Spleen (tissue), 11 donors: ENCODE data around the gene OSER1. TPM values are rescaled to one million over a fixed set of nuclear protein-coding genes. Genes with fewer than 3 reads are reported as not detected.

Source experiments
- DNase-seq: peaks from one replicate; pipeline ENCODE4 v3.0.0-alpha.2; 2020
- H3K27ac ChIP-seq, 8 donors: fragments of 200-600 bp; sonication (generic) in 7 of 8; 1 replicate in 4 of 8; 2 replicates in 4 of 8; pipeline versions ENCODE4 v1.5.0 to v1.8.0; 2016 to 2021; ENCODE audit warnings: inconsistent platforms in 4 of 8, mild to moderate bottlenecking in 4 of 8, moderate library complexity in 1 of 8
- H3K27me3 ChIP-seq, 7 donors: fragments of 200-600 bp; sonication (generic) in 6 of 7; replicated peaks in 1 of 7; 1 replicate in 4 of 7; 2 replicates in 3 of 7; pipeline versions ENCODE4 v1.5.0 to v1.8.0; 2016 to 2021; ENCODE audit warnings: inconsistent platforms in 3 of 7, mild to moderate bottlenecking in 1 of 7
- H3K36me3 ChIP-seq, 6 donors: fragments of 200-600 bp; sonication (generic) in 5 of 6; 1 replicate in 4 of 6; 2 replicates in 2 of 6; pipeline versions ENCODE4 v1.5.0 to v1.8.0; 2016 to 2021; ENCODE audit warnings: inconsistent platforms in 2 of 6
- H3K4me1 ChIP-seq, 6 donors: fragments of 200-600 bp; sonication (generic) in 5 of 6; 1 replicate in 3 of 6; 2 replicates in 3 of 6; pipeline versions ENCODE4 v1.5.0 to v1.8.0; 2016 to 2021; ENCODE audit warnings: inconsistent platforms in 3 of 6
- H3K4me3 ChIP-seq, 8 donors: fragments of 200-600 bp; sonication (generic) in 7 of 8; 1 replicate in 4 of 8; 2 replicates in 4 of 8; pipeline versions ENCODE4 v1.5.0 to v1.8.0; 2016 to 2021; ENCODE audit warnings: inconsistent platforms in 4 of 8, mild to moderate bottlenecking in 4 of 8, moderate library complexity in 2 of 8
- H3K9me3 ChIP-seq, 8 donors: fragments of 200-600 bp; sonication (generic) in 7 of 8; 1 replicate in 4 of 8; 2 replicates in 4 of 8; pipeline versions ENCODE4 v1.5.0 to v1.8.0; 2016 to 2021; ENCODE audit warnings: inconsistent platforms in 4 of 8
- CTCF ChIP-seq, 11 experiments: fragments of 200-600 bp in 7 of 11; fragments of 450-650 bp in 4 of 11; sonication (generic) in 4 of 11; IDR thresholded peaks in 8 of 11; conservative IDR thresholded peaks in 3 of 11; 1 replicate in 7 of 11; 2 replicates in 4 of 11; pipeline versions ENCODE4 v1.4.0 to v1.8.0; 2016 to 2021; ENCODE audit warnings: antibody characterized with exemption in 11 of 11, inconsistent platforms in 4 of 11, mild to moderate bottlenecking in 1 of 11
- POLR2A ChIP-seq, 3 donors: fragments of 450-650 bp; IDR thresholded peaks; one replicate each; pipeline ENCODE4 v1.5.1; 2017; ENCODE audit warnings: antibody characterized with exemption in 3 of 3, mild to moderate bottlenecking in 1 of 3
- POLR2AphosphoS5 ChIP-seq, 3 donors: sonication (generic); formaldehyde crosslinking; IDR thresholded peaks; one replicate each; pipeline ENCODE4 v1.5.1; 2017; ENCODE audit warnings: antibody characterized with exemption in 3 of 3
- WGBS, 5 donors: extraction: QIAGEN DNeasy Blood & Tissue Kit in 3 of 5; methylation state at CpG; one replicate each; pipeline versions ENCODE4 v1.1.5 to v1.1.7; 2013 to 2018; 5-methylcytosine and 5-hydroxymethylcytosine counted together
- intact Hi-C: fragments of 100-400 bp; cut with DNase I; formaldehyde crosslinking; loops from one replicate; pipeline ENCODE4 v1.15.0; 2023; ENCODE audit warnings: low total_unique reads
- polyA plus RNA-seq, 3 donors: library from polyadenylated mRNA; stranded (reverse); fragments of 200-250 nt; gene quantifications; one replicate each; pipeline ENCODE4 v1.2.1, GENCODE V29; 2013
- total RNA-seq, 7 donors: library from RNA; depleted of rRNA in 3 of 7; stranded (reverse); fragments of >200 nt in 3 of 7; fragmentation: NEBNext Ultra II Directional in 4 of 7; extraction: Animal tissue kit (Norgen Biotek cat#: 25700) in 4 of 7; gene quantifications; one replicate each; pipeline versions ENCODE4 v1.1.0 to v1.2.1, GENCODE V29; 2016 to 2021
- donor health status: healthy with polysubstance abuse.
- donor health status: DM: no; HTN: no; CAD: no; lungs with moderate emphysema.
- donor health status: DM: no; HTN: no; CAD: no.
- donor health status: Bipolar disorder and iron deficiency.
- donor health status: healthy.
- donor health status: DM: no; HTN: no; CAD: no.
- donor health status: DM: yes; HTN: yes; CAD: no.

Gene OSER1
- total and polyA plus RNA-seq, 10 donors = 28.5 to 47.0 (median 38.2) TPM

- intact Hi-C loops = no loop called here
- 52 to 66% (median 56%) methylated on average over 14 of the region's 14 CpGs for WGBS, 5 donors
- no peak for TF ChIP-seq POLR2AphosphoS5 (IDR thresholded peaks at IDR 0.05)
- TF ChIP-seq POLR2A (IDR thresholded peaks at IDR 0.05) = no peak
- no peak for TF ChIP-seq CTCF (IDR thresholded peaks at IDR 0.05 in 8 of 11, conservative IDR thresholded peaks at IDR 0.05 in 3 of 11)
Measured at GRCh38 chr20:44176833-44177534, 33.6 kb downstream of the OSER1 start.

GRCh38 chr20:44174996-44175765, 35.4 kb downstream of the OSER1 start:
- no peaks in the 10 kb centered on the region for H3K9me3 ChIP-seq
- H3K36me3 ChIP-seq = no peaks in the 10 kb centered on the region
- intact Hi-C loops = no loop called here
- no peak overlapping the region for H3K4me3 ChIP-seq
- no peak for DNase-seq
- TF ChIP-seq CTCF (IDR thresholded peaks at IDR 0.05 in 8 of 11, conservative IDR thresholded peaks at IDR 0.05 in 3 of 11) = no peak
- no peak for TF ChIP-seq POLR2AphosphoS5 (IDR thresholded peaks at IDR 0.05)
- TF ChIP-seq POLR2A (IDR thresholded peaks at IDR 0.05) = no peak
- H3K27me3 ChIP-seq = peaks cover 0 to 50% (median 3%) of the 10 kb centered on the region in 7 donors
- WGBS, 5 donors = 87 to 96% (median 93%) methylated on average over 13 of the region's 13 CpGs
- peaks cover 0 to 12% (median 0%) of the 10 kb centered on the region in 6 donors for H3K4me1 ChIP-seq
- no peak overlapping the region for H3K27ac ChIP-seq

More at GRCh38 chr20:44176833-44177534, 33.6 kb downstream of the OSER1 start:
- Histone ChIP-seq H3K27me3 (peaks cover 0 to 50% (median 3%) of the 10 kb centered on the region in 7 donors), H3K36me3 (no peaks in the 10 kb centered on the region), H3K4me3 (no peak overlapping the region), H3K9me3 (no peaks in the 10 kb centered on the region), H3K4me1 (no peaks in the 10 kb centered on the region), H3K27ac (no peak overlapping the region)
- no peak for DNase-seq

GRCh38 chr20:44173846-44174245, 36.7 kb downstream of the OSER1 start:
- DNase-seq = no peak
- TF ChIP-seq POLR2A (IDR thresholded peaks at IDR 0.05) = no peak
- TF ChIP-seq CTCF (IDR thresholded peaks at IDR 0.05 in 8 of 11, conservative IDR thresholded peaks at IDR 0.05 in 3 of 11) = no peak
- no peak for TF ChIP-seq POLR2AphosphoS5 (IDR thresholded peaks at IDR 0.05)
- 82 to 90% (median 87%) methylated on average over 8 of the region's 8 CpGs for WGBS, 5 donors
- Histone ChIP-seq H3K4me1 (peaks cover 0 to 12% (median 0%) of the 10 kb centered on the region in 6 donors), H3K36me3 (no peaks in the 10 kb centered on the region), H3K4me3 (no peak overlapping the region), H3K27me3 (peaks cover 0 to 47% (median 3%) of the 10 kb centered on the region in 7 donors), H3K9me3 (no peaks in the 10 kb centered on the region), H3K27ac (no peak overlapping the region)
- intact Hi-C loops = no loop called here

GRCh38 chr20:44173116-44173515, 37.5 kb downstream of the OSER1 start:
- Histone ChIP-seq H3K4me1 (peaks cover 0 to 12% (median 0%) of the 10 kb centered on the region in 6 donors), H3K27me3 (peaks cover 0 to 47% (median 3%) of the 10 kb centered on the region in 7 donors), H3K27ac (no peak overlapping the region), H3K36me3 (no peaks in the 10 kb centered on the region), H3K9me3 (no peaks in the 10 kb centered on the region), H3K4me3 (no peak overlapping the region)
- TF ChIP-seq POLR2AphosphoS5 (IDR thresholded peaks at IDR 0.05) (no peak), POLR2A (IDR thresholded peaks at IDR 0.05) (no peak), CTCF (IDR thresholded peaks at IDR 0.05 in 8 of 11, conservative IDR thresholded peaks at IDR 0.05 in 3 of 11) (no peak)
- 71 to 82% (median 78%) methylated on average over 5 of the region's 5 CpGs for WGBS, 5 donors
- DNase-seq = no peak
- intact Hi-C loops = no loop called here
